ENCODE results near the gene DUSP7.

The DUSP7 gene

GRCh38 chr3:52021489-52022268 lies 34.7 kb downstream of the DUSP7 start:
- ChIA-PET POLR2A (interaction anchor here (1.0 to 1.4 kb wide), 3 partner anchors 16 to 25 kb away, joined by 3 to 4 read pairs (median 4); no protein-coding TSS in a partner anchor), CTCF (interaction anchor here (0.6 to 3.1 kb wide), 20 partner anchors 8 to 123 kb away, joined by 3 to 21 read pairs (median 4); partner anchors contain the start of gene DUSP7)
- TF ChIP-seq CTCF (IDR thresholded peaks at IDR 0.05; ENCODE audit: insufficient read depth, low read length, missing control alignments): no peak
- H3K4me3 ChIP-seq (ENCODE audit: low read depth, low read length): no peak overlapping the region
- no peak for DNase-seq (ENCODE audit: low read depth, low spot score)

- ChIA-PET CTCF (interaction anchor here (1.1 to 3.0 kb wide), 6 partner anchors 11 to 124 kb away, joined by 3 to 14 read pairs (median 5); no protein-coding TSS in a partner anchor), POLR2A (no interaction called here)
- H3K4me3 ChIP-seq (ENCODE audit: low read depth, low read length): no peak overlapping the region
- no peak for DNase-seq (ENCODE audit: low read depth, low spot score)
- no peak for TF ChIP-seq CTCF (IDR thresholded peaks at IDR 0.05; ENCODE audit: insufficient read depth, low read length, missing control alignments)
Measured at GRCh38 chr3:52020796-52021195, 35.6 kb downstream of the DUSP7 start.

GRCh38 chr3:52019352-52020080 lies 36.9 kb downstream of the DUSP7 start:
- DNase-seq (ENCODE audit: low read depth, low spot score): no peak
- H3K4me3 ChIP-seq (ENCODE audit: low read depth, low read length): no peak overlapping the region
- ChIA-PET CTCF (interaction anchor here (1.1 to 1.4 kb wide), 2 partner anchors 17 to 37 kb away, joined by 3 read pairs; partner anchors contain the start of gene DUSP7), POLR2A (no interaction called here)
- no peak for TF ChIP-seq CTCF (IDR thresholded peaks at IDR 0.05; ENCODE audit: insufficient read depth, low read length, missing control alignments)

GRCh38 chr3:52018319-52019000 lies 37.9 kb downstream of the DUSP7 start:
- DNase-seq (ENCODE audit: low read depth, low spot score): no peak
- TF ChIP-seq CTCF (IDR thresholded peaks at IDR 0.05; ENCODE audit: insufficient read depth, low read length, missing control alignments): no peak
- POLR2A ChIA-PET: interaction anchor here (0.7 kb wide), 1 partner anchor 26 kb away, joined by 3 read pairs; no protein-coding TSS in a partner anchor
- CTCF ChIA-PET: interaction anchor here (1.1 to 9.5 kb wide), 3 partner anchors 16 to 38 kb away, joined by 3 to 99 read pairs (median 3); partner anchors contain the start of gene DUSP7
- H3K4me3 ChIP-seq (ENCODE audit: low read depth, low read length): no peak overlapping the region

- H3K4me3 ChIP-seq (ENCODE audit: low read depth, low read length): no peak overlapping the region
- CTCF ChIA-PET: interaction anchor here (9.5 to 18.2 kb wide), 3 partner anchors 15 to 126 kb away, joined by 99 to 779 read pairs (median 725); no protein-coding TSS in a partner anchor
- no peak for TF ChIP-seq CTCF (IDR thresholded peaks at IDR 0.05; ENCODE audit: insufficient read depth, low read length, missing control alignments)
- no peak for DNase-seq (ENCODE audit: low read depth, low spot score)
- POLR2A ChIA-PET: no interaction called here
Measured at GRCh38 chr3:52017586-52017985, 38.8 kb downstream of the DUSP7 start.
